Activated CD4-positive, alpha-beta T cell treated with anti-CD3 and anti-CD28 coated beads for 4 hours (primary cell): ENCODE data around the gene IZUMO3.
"Not testable (repeated sequence)": the region's sequence is repeated elsewhere in the genome, so short reads cannot be mapped to it uniquely, and the experiment has no call there.

Experiments
- DNase-seq, 2 donors: peaks; one replicate each; pipeline ENCODE4 v3.0.0-alpha.2; 2020

The IZUMO3 gene, protein sequence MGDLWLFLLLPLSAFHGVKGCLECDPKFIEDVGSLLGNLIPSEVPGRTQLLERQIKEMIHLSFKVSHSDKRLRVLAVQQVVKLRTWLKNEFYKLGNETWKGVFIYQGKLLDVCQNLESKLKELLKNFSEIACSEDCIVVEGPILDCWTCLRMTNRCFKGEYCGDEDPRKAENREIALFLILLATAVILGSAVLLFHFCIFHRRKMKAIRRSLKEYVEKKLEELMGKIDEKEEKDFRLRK

DNA sequence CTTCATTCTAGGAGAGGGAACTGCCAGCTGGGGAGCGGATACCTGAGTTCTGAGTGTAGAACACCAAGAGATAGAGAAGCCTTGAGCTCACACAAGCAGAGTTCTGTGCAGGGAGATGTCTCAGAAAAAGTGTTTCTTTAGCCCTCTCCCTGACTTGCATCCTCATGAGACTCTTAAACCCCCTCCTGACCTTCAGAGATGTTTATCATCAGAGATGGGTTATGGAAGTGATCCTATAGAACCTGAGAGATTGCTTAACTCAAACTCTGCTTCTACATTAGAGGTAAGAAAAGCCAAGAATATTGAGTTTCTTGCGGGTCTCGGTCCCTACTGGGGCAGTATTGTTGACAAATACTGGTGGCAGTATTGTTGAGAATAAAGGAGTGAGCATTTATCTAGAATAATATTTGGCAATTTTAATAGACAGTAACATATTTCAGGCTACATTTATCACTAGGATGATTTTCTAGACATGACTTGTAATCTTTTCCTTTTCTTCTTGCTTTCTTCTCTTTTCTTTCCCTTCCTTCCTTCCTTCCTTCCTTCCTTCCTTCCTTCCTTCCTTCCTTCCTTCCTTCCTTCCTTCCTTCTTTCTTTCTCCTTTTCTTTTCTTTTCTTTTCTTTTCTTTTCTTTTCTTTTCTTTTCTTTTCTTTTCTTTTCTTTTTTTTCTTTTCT lies at the start of gene IZUMO3:
IZUMO3 (minus strand) TSS at position 51 of the 676 bp plus-strand sequence. CDS start 248 bp downstream, outside the sequence.
- DNase-seq = no peak

DNA sequence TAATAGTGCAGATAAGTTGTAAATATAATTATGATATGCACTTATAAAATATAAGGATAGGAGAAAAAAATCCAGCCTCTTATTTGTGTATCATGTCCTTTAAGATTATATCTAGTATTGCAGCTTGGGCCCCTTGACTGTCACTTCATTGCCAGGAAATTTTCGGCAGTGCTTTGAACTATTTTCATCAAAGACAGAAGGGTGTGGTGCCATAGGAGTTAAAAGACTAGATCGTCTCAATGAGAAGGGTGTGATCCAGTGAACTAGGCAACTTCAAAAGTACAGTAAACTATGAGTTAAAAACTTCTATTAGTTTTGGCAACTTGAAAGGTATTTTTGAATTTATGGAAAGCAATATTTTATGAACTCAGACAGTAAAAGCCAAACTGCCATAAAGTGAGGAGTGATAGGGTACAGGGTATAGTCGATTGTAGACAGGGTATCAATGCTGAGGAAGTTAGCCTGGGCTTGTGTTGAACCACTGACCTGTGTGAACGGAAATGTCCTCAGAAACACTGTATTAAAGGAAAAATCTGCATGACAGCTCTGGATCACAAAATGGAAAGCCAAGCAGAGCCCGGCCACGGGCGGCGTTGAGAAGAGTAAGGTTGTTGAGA lies 48.6 kb upstream of the IZUMO3 start:
- no peak for DNase-seq

DNA sequence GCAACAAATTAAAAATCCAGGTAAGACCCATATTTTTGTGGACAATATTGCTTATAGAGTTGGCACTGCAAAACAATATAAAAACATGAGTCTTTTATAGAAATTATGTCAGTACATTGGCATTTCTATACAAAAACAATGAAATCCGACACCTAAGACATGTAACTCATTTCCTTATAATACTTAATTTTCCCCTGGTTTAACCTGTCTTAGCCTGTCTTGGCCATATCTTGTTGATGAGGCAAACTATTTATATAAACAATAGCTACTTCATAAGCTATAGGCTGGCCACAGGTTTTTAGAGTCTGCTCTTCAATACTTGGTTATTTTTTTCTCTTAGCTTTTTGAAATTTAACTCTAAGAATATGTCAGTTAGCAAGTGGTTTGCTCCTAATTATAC lies 44.7 kb upstream of the IZUMO3 start:
- no peak for DNase-seq

DNA sequence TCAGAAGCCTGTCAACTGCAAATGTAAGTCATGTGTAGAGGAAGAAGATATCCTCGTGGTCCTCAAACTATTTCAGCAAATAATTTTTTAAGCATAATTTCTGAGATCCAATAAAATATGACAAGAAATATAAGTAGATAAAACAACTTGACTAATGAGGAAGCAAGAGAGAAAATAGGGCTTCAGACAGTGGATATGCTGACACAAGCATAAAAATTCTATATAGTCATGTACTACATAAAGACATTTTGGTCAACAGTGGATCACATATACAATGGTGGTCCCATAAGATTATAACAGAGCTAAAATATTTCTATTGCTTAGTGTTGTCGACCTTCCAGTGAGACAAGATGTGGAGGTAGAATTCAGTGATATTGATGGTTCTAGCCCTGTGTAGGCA lies 42.2 kb upstream of the IZUMO3 start:
- no peak for DNase-seq

DNA sequence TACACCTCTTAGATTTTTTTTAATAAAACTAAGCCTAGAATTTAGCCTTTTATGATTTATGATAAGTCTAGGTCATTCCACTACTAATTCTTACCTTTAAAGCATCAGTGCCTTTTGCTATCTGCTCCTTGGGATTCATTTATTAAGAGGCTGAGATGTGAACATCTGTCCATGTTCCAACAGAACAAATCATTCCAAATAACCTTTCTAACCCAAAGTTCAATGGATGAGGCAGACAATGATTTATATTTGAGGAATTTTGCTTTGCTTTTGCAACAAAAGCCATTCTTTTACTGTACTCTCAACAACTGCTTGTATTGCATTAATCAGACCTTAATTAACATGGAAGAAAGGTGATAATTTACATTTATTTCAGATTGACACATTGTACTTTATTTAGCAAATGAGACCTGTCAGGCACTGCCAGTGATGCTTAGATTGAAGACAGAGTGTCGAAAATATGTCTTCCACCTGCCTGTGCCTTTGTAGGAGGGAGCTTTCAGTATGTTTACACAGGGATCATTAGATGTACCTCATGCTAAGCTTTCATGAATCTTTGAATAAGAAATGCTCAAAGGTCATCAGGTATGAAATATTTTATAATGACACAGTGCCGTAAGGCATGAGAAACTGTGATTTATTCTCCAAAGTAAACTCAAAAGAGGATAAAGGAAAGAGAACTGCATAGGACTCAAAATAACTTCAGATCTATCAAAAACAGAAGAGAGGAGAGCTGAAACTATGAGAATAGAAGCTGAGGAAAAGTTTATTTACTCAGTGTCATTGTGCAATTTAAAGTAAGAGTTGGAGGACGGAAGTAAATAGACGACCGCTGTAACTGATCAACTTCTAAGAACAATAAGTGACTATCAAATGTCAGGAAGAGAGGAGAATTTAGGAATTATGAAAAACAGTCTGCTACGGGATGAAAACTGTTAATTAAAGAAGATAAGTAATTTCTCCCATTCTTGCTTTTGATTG lies 36.7 kb upstream of the IZUMO3 start:
- no peak for DNase-seq

DNA sequence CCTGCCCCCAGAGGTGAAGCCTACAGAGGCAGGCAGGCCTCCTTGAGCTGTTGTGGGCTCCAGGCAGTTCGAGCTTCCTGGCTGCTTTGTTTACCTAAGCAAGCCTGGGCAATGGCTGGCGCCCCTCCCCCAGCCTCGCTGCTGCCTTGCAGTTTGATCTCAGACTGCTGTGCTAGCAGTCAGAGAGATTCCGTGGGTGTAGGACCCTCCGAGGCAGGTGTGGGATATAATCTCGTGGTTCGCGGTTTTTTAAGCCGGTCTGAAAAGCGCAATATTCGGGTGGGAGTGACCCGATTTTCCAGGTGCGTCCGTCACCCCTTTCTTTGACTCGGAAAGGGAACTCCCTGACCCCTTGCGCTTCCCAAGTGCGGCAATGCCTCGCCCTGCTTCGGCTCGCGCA lies 34.3 kb upstream of the IZUMO3 start:
- DNase-seq = not testable (repeated sequence)

DNA sequence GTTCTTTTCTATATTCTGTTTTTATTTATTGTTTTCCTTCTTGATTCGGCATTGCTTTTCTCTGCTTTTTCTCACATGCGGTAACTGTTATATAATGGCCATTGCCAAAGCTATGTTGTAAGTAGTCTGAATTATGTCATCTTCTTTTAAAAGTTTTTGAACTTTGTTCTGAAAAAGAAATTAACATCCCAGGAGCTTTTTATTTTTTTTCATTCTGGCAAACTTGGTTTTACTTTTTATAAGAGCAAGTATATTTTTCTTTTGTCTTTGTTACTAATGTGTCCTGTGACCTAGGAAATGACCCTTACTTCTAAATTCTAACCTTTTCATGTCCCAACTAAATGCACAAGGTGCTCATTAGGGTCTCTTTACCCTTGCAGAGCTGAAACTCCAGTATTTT lies 26.7 kb upstream of the IZUMO3 start:
- no peak for DNase-seq

DNA sequence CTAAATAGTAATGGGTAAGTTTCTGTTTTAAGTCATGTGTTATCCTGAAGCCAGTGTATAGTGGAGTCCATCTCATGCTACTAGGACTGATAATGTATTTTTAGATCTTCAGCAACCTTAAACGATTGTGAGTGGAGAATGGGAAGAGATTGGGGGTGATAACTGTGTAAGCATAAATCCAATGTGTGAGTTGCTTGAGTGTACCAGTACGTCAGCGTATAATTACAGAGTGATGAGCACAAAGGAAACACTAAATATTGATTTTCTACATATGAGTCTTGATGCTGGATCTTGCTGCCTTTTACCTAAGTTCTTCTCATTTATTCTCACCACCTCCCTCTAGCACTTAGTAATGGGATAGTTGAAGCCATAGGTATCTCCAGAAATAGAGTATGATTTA lies 16.3 kb upstream of the IZUMO3 start:
- DNase-seq = no peak

DNA sequence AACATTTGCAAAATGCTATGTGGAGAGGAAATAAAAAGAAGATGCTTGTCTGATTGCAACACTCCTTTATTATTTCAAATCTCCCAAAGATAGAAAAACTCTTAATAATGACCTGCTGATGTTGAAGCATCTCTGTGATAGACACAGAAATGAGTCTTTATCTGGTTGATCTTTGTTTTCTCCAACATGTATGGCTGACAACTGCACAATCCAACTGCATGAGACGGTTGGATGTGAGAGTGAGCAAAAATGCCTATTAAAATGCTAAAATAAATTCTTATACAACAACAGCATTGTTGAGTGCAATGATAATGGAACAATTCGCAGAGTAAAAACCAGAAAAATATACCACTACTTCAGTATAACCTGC lies 7.5 kb upstream of the IZUMO3 start:
- DNase-seq = no peak

DNA sequence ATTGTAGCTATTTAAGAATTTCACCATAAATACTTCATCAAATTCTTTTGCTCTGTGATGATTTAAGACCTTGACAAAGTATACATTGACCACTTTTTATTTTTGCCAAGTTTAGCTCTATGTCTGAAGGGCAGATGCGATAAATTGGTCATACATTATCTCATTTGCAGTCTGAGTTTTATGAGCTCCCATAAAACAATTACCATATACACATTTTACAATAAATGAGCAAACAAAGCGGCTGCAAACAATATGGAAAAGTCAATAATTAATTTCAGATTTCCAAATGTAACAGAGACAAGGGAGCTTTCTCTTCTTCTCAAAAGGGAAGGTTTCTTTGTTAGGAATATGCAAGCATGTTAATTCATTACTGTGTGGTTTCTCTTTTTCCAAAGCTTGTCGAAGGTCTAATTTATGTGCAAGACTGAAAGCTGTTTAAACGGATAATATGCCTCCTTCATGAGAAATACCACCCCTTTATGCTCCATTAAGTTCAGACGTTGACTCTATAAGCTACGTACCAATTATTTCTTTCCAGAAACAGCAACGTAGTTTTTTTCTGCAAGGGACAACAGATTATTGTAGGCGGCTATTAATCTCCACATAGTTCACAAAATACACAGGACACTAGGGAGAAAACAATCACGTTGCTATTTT lies 7.0 kb upstream of the IZUMO3 start:
- no peak for DNase-seq

DNA sequence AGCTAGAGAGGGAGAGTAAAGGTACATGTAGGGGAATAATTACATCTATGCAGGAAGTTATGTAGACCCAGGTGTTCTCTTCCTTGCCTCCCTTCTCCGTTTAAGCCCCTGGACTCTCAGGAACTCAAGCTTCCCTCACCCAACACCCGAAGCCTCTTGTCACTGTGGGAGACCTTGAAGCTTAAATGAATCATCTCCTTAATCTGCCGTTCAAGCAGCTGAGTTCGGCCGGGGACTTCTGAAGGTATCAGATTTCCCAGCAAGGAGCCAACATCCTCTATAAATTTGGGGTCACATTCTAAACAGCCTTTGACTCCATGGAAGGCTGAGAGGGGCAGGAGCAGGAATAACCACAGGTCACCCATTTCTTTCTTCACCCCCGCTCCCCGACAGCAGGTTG lies 412 bp downstream of the IZUMO3 start:
- no peak for DNase-seq

DNA sequence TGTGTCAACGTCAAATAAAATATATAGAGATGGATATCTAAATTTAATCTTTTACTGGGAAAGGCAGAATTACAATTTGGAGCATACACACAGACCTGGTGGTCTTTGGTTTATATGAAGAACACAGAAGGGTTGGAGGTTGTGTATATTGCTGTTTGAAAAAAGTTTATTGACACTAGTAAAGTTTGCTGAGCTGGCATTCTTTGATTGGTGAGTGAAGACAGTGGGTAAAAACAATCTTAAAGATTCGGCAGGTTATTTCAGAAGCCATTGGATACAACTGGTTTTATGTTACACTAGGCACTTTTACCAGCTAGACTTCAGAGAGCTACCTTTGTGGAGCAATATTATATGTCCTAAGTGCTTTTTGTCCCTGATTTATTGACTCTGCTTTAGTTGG lies 27.2 kb downstream of the IZUMO3 start:
- DNase-seq = no peak

DNA sequence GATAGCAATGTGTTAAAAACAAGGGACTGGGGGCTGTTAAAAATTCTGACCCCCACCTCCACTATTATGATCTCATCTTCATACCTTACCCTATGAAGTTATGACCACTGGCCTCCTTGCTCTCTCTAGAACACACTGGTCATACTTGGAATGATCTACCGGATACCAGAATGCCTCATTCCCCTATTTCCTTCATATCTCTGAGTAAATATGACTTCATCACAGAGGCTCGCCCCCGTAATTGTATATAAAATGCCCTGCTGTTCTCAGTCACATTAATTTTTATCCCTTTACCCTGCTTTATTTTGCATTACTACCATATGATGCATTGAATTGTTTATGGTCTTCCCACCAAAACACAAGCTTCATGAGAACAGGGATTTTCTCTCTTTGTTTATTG lies 29.2 kb downstream of the IZUMO3 start:
- DNase-seq = no peak

DNA sequence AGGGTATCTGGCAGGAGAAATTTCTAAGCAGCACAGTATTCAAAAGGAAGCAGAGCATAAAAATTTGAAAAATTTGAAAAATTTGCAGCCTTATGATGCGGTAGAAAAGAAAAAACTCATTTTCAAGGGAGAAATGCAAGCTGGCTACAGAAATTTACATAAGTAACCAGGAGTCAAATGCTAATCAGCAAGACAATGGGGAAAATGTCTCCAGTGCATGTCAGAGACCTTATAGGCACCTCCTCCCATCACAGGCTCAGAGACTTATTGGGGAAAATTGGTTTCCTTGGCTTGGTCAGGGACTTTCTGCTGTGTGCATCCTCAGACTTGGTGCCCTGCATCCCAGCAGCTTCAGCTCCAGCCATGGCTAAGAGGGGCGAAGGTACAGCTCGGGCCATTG lies 35.8 kb downstream of the IZUMO3 start:
- no peak for DNase-seq

DNA sequence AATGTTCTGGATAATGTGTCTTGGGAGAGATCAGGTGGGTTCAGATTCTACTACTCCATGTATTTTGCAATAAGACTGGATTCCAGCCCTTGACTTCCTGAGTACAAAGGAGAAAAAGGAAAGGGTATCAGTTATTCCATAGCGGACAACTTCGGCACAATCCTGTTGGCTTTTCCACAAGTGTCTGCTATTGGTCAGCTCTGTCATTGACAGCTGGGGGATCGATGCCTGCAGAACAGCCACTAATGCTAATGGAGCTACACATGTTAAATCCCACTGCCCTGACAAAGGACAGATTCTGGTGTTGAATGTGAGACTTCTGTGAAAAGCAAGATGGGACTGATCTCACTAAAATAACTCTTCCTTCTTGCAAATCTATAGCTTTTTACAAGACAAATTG lies 41.2 kb downstream of the IZUMO3 start:
- no peak for DNase-seq

DNA sequence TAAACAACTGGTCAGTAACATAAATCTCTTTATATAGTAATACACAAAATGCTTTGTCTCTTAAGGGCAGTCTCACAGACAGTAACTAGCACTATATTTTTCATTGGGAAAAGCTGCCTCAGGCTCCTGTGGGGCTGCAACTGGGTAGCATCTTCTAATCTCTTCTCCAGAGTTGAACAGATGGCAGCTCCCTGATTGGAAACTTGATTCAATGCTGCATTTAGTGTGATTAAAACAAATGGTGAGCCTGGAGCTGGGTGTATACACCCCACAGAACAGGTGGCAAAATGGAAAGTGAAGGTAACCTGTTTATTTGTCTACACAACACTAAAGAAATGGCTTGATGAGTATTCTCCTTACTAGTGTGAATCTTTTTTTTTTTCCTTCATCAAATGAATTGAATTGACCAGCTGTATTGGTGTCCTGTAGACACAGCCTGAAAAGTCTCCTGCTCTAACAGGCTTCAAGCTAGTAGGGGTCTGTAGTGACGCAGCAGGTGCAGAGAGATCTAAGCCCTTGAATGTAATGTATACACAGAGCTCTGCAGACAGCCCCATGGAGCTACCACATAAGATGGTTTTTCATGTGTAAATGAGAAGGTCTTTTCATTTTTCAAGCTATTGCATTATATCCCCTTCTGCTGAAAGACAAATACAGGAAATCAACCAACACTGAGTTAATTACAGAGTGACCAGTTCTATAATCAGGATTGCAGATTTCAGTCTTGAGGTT lies 43.3 kb downstream of the IZUMO3 start:
- no peak for DNase-seq

DNA sequence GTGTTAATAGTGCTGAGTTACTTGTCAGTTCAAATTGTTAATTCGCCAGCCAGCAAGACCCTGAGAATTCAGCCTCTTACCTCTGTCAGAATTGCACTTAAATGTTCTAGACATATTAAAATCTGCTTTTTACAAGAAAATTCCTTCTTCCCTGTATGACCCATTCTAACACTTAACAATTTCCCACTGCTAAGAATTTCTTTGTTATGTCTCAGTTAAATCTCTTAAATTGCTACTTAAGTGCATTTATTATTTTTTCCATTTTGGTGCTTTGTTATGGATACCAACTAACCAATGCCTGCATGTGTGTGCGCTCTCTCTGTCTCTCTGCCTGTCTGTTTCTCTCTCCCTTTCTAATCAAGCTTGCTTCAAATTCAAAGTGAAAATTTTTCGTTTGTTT lies 44.9 kb downstream of the IZUMO3 start:
- no peak for DNase-seq

DNA sequence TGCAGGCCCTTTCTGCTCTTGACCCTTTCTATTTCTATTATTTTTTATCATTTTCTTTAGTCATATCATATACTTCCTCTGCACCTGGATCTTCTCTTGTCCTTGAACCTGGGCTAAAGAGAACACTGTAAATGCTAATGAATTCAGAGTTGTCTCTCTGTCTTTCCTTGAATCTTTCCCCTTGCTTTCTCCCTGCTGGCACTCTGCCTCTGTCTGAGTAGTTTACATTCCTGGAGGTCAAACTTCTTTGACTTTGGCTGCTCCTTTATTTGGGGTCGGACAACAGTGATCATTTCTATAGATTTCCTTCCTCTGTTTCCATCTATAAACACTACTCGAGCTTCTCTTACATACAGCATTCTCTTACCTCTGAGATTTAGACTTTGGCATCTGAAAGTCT lies 47.1 kb downstream of the IZUMO3 start:
- DNase-seq = no peak

DNA sequence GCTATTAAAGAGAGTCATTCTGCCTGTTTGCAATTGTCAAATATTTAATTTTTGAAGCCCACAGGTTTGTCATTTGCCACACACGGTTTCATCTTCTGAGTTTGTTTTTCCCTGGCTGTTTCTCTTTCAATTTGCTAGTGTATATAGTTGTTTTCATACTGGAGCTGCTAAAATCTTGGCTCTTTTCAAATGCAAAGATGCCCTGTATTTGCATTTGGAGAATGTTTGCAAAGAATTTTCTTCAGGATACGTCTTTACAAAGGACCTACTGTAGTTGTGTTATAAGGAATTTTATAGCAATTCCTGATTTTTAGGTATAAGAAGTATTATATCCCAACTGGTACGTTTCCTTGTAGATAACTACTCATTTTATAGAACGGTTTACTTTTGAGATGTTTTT lies 48.0 kb downstream of the IZUMO3 start:
- DNase-seq = no peak
